Ishikawa (cell line): Measurements from ENCODE around the gene SBF1.

ENCODE experiments used
- CEBPB ChIP-seq: IDR thresholded peaks from 2 replicates; pipeline ENCODE4 v1.6.1; 2012
- CREB1 ChIP-seq: IDR thresholded peaks from 2 replicates; pipeline ENCODE4 v1.6.1; 2012; ENCODE audit warnings: low read depth
- EP300 ChIP-seq: IDR thresholded peaks from 2 replicates; pipeline ENCODE4 v1.6.1; 2012; ENCODE audit warnings: borderline replicate concordance
- TAF1 ChIP-seq: IDR thresholded peaks from 2 replicates; pipeline ENCODE4 v1.6.1; 2012; ENCODE audit warnings: low read depth, mild to moderate bottlenecking
- TEAD4 ChIP-seq: IDR thresholded peaks from 2 replicates; pipeline ENCODE4 v1.6.1; 2012
- TF ChIP-seq, protein P1 (sequence below): IDR thresholded peaks from 2 replicates; pipeline ENCODE4 v1.6.1; 2012

DNA sequence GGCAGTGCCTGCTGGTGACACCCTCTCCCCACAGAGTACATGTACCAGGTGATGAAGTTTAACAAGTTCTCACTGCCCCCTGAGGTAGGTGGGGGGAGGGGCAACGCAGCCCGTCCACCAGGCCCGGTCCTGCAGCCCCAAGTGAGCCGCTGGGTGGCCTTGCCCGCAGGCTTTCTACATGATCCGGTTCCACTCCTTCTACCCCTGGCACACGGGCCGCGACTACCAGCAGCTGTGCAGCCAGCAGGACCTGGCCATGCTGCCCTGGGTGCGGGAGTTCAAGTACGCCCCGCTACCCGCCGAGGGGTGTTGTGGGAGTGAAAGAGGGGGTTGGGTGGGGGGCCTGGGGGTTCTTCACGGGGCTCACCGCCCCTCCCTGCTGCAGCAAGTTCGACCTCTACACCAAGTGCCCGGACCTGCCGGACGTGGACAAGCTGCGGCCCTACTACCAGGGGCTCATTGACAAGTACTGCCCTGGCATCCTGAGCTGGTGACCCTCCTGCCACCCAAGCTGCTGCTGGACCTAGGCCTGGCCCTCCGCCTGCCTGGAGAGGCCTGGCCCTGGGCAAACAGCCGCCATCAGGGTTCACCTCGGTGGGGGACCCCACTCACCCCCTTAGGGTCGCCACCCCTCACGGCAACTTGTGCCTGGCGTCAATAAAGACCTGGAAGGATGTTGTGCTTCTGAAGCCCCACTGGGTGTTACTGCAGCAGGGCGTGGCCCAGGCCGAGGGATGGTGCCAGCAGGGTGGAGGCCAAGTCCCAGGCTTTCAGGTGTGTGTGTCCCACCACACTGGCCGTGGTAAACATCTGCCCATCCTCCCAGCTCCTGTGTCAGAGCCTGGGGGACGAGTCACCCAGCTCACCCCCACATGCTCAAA, 14.8 kb upstream of the SBF1 start:
- TF ChIP-seq EP300 (no peak), TAF1 (no peak), CREB1 (no peak), TEAD4 (no peak), CEBPB (no peak)
- TF ChIP-seq, protein P1, sequence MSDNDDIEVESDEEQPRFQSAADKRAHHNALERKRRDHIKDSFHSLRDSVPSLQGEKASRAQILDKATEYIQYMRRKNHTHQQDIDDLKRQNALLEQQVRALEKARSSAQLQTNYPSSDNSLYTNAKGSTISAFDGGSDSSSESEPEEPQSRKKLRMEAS, result no peak
